PC-3 (cell line): ENCODE measurements around the gene TRPM1. TPM values are rescaled to one million over a fixed set of nuclear protein-coding genes. Genes with fewer than 3 reads are reported as not detected.

Source experiments
- ATAC-seq: fragments of 200-7000 bp; cut with Tn5 transposase; 2 replicates; pipeline ENCODE4 v1.9.1; 2020; ENCODE audit warnings: mild to moderate bottlenecking, moderate library complexity
- BruUV-seq: library from RNA; stranded (reverse); fragments of 400-500 nt; replicated peaks from 2 replicates; lab custom pipeline; 2021; lab: Mats Ljungman, UMichigan
- CTCF ChIA-PET: fragments of 300-600 bp; sonication (Branson Sonifier 250); formaldehyde crosslinking; loops from one replicate; lab custom pipeline; 2022; ENCODE audit warnings: antibody characterized with exemption; lab: Charles Lee
- POLR2A ChIA-PET: fragments of 300-600 bp; sonication (Branson Sonifier 250); formaldehyde crosslinking; loops from one replicate; lab custom pipeline; 2022; ENCODE audit warnings: antibody characterized with exemption; ENCODE audit not compliant: unreplicated experiment; lab: Charles Lee
- DNase-seq: peaks from one replicate; pipeline ENCODE4 v3.0.0-alpha.2; 2015
- H2AFZ ChIP-seq: fragments of 300-600 bp; sonication (generic); 2 replicates; pipeline ENCODE4 v1.6.0; 2016; ENCODE audit warnings: antibody characterized with exemption, low read length
- H3F3A ChIP-seq: fragments of 300-600 bp; sonication (generic); one replicate; pipeline ENCODE4 v1.6.0; 2017; ENCODE audit warnings: antibody characterized with exemption, low read length, control low read depth, mild to moderate bottlenecking; ENCODE audit not compliant: unreplicated experiment
- H3K27ac ChIP-seq: fragments of 300-600 bp; sonication (generic); 2 replicates; pipeline ENCODE4 v1.5.1; 2016; ENCODE audit warnings: mild to moderate bottlenecking, low read length
- H3K27me3 ChIP-seq: fragments of 300-600 bp; sonication (generic); 2 replicates; pipeline ENCODE4 v1.6.1; 2016; ENCODE audit warnings: low read length, mixed read lengths
- H3K36me3 ChIP-seq: fragments of 300-600 bp; sonication (generic); 2 replicates; pipeline ENCODE4 v1.6.1; 2016; ENCODE audit warnings: low read depth, mixed run types, low read length, mixed read lengths
- H3K4me1 ChIP-seq: fragments of 300-600 bp; sonication (generic); 2 replicates; pipeline ENCODE4 v1.5.1; 2016; ENCODE audit warnings: low read length; ENCODE audit not compliant: insufficient read depth
- H3K4me2 ChIP-seq: fragments of 300-600 bp; sonication (generic); 2 replicates; pipeline ENCODE4 v1.6.0; 2016; ENCODE audit warnings: low read length
- H3K4me3 ChIP-seq: fragments of 300-600 bp; sonication (generic); 2 replicates; pipeline ENCODE4 v1.5.1; 2016; ENCODE audit warnings: mild to moderate bottlenecking, low read length, mixed read lengths
- H3K79me2 ChIP-seq: fragments of 300-600 bp; sonication (generic); 2 replicates; pipeline ENCODE4 v1.6.1; 2017; ENCODE audit warnings: low read length, mixed read lengths
- H3K9ac ChIP-seq: fragments of 300-600 bp; sonication (generic); 2 replicates; pipeline ENCODE4 v1.6.0; 2016; ENCODE audit warnings: mild to moderate bottlenecking, low read length
- H3K9me2 ChIP-seq: fragments of 300-600 bp; sonication (generic); replicated peaks from 2 replicates; pipeline ENCODE4 v1.6.1; 2016; ENCODE audit warnings: mixed run types, low read length, mixed read lengths
- H3K9me3 ChIP-seq: fragments of 300-600 bp; sonication (generic); 2 replicates; pipeline ENCODE4 v1.6.1; 2016; ENCODE audit warnings: low read length, mixed read lengths
- H4K20me1 ChIP-seq: fragments of 300-600 bp; sonication (generic); 2 replicates; pipeline ENCODE4 v1.6.1; 2016; ENCODE audit warnings: low read length, mixed read lengths
- CTCF ChIP-seq: fragments of 300-600 bp; sonication (generic); conservative IDR thresholded peaks from 2 replicates; pipeline ENCODE4 v1.5.1; 2017; ENCODE audit warnings: antibody characterized with exemption, low read depth, mild to moderate bottlenecking, low read length
- EZH2 ChIP-seq: fragments of 300-600 bp; sonication (generic); IDR thresholded peaks from one replicate; pipeline ENCODE4 v1.6.1; 2017; ENCODE audit warnings: antibody characterized with exemption, mild to moderate bottlenecking, low read length; ENCODE audit not compliant: unreplicated experiment
- EZH2phosphoT487 ChIP-seq: fragments of 300-600 bp; sonication (generic); IDR thresholded peaks from 2 replicates; pipeline ENCODE4 v1.6.1; 2018; ENCODE audit warnings: mild to moderate bottlenecking, antibody characterized with exemption, low read length, borderline replicate concordance
- intact Hi-C: fragments of 100-400 bp; cut with micrococcal nuclease; formaldehyde crosslinking; loops from 2 replicates; pipeline ENCODE4 v1.9.0; 2023
- total RNA-seq: library from RNA; depleted of rRNA; stranded (reverse); fragments of >200 nt; gene quantifications from 2 replicates; pipeline ENCODE4 v1.2.3, GENCODE V29; 2014

The TRPM1 gene
- total RNA-seq, 1 experiment from 2014 or later, result not detected

GRCh38 chr15:31102374-31103342, 1.1 kb upstream of the TRPM1 start:
- no peak for ATAC-seq

GRCh38 chr15:31102039-31102321, 455 bp upstream of the TRPM1 start:
- Histone ChIP-seq H3K9ac (no peak overlapping the region), H3K27me3 (peaks cover 25% of the 10 kb centered on the region), H3K36me3 (no peaks in the 10 kb centered on the region), H4K20me1 (no peaks in the 10 kb centered on the region), H3F3A (no peaks in the 10 kb centered on the region), H3K9me3 (no peaks in the 10 kb centered on the region), H3K4me2 (no peak overlapping the region), H3K27ac (no peak overlapping the region), H3K79me2 (no peaks in the 10 kb centered on the region), H2AFZ (no peak overlapping the region), H3K4me3 (no peak overlapping the region), H3K9me2 (no peaks in the 10 kb centered on the region), H3K4me1 (peaks cover 6% of the 10 kb centered on the region)
- no TSS peak for BruUV-seq
- DNase-seq (no peak), ATAC-seq (no peak)
- ChIA-PET CTCF (no interaction called here), POLR2A (no interaction called here)
- intact Hi-C loops, result loop anchor here (10.0 kb wide), 1 partner anchor 47 kb away; no protein-coding TSS in a partner anchor
- no peak for TF ChIP-seq EZH2
- TF ChIP-seq EZH2phosphoT487, result no peak
- TF ChIP-seq CTCF, result no peak

More at GRCh38 chr15:31102374-31103342, 1.1 kb upstream of the TRPM1 start:
- Histone ChIP-seq H3K79me2 (no peaks in the 10 kb centered on the region), H3K4me2 (no peak overlapping the region), H3K4me3 (no peak overlapping the region), H3K9ac (no peak overlapping the region), H3K36me3 (no peaks in the 10 kb centered on the region), H3F3A (no peaks in the 10 kb centered on the region), H3K9me3 (no peaks in the 10 kb centered on the region), H4K20me1 (no peaks in the 10 kb centered on the region), H3K9me2 (no peaks in the 10 kb centered on the region), H3K27ac (no peak overlapping the region), H2AFZ (no peak overlapping the region), H3K4me1 (peaks cover 6% of the 10 kb centered on the region), H3K27me3 (peaks cover 29% of the 10 kb centered on the region)
- TF ChIP-seq EZH2phosphoT487 (no peak), CTCF (no peak), EZH2 (no peak)
- intact Hi-C loops, result loop anchor here (10.0 kb wide), 1 partner anchor 48 kb away; no protein-coding TSS in a partner anchor
- CTCF ChIA-PET, result no interaction called here
- no peak for DNase-seq
- BruUV-seq, result no TSS peak
- POLR2A ChIA-PET, result no interaction called here

GRCh38 chr15:31100738-31101137, 787 bp downstream of the TRPM1 start:
- Histone ChIP-seq H2AFZ (no peak overlapping the region), H3K36me3 (no peaks in the 10 kb centered on the region), H3K4me3 (no peak overlapping the region), H3K27me3 (peaks cover 19% of the 10 kb centered on the region), H3K9me2 (no peaks in the 10 kb centered on the region), H3K27ac (no peak overlapping the region), H3K9me3 (no peaks in the 10 kb centered on the region), H3K4me1 (peaks cover 6% of the 10 kb centered on the region), H4K20me1 (no peaks in the 10 kb centered on the region), H3F3A (no peaks in the 10 kb centered on the region), H3K79me2 (no peaks in the 10 kb centered on the region), H3K9ac (no peak overlapping the region), H3K4me2 (no peak overlapping the region)
- no TSS peak for BruUV-seq
- ATAC-seq (no peak), DNase-seq (no peak)
- ChIA-PET POLR2A (no interaction called here), CTCF (no interaction called here)
- intact Hi-C loops, result loop anchor here (10.0 kb wide), 1 partner anchor 46 kb away; no protein-coding TSS in a partner anchor
- no peak for TF ChIP-seq EZH2phosphoT487
- no peak for TF ChIP-seq EZH2
- no peak for TF ChIP-seq CTCF
